Mucosa of stomach (tissue), 1 donor: Measurements from ENCODE around the gene MAD1L1.

ENCODE experiments used
- H3K27me3 ChIP-seq: one replicate; pipeline ENCODE4 v1.7.0; 2013; ENCODE audit warnings: mild to moderate bottlenecking, low read length; ENCODE audit not compliant: control insufficient read depth, insufficient read depth
- H3K36me3 ChIP-seq: one replicate; pipeline ENCODE4 v1.7.0; 2013; ENCODE audit warnings: low read length; ENCODE audit not compliant: control insufficient read depth, insufficient read depth
- H3K4me1 ChIP-seq: one replicate; pipeline ENCODE4 v1.7.0; 2013; ENCODE audit warnings: mild to moderate bottlenecking, low read length; ENCODE audit not compliant: control insufficient read depth, insufficient read depth
- H3K4me3 ChIP-seq: one replicate; pipeline ENCODE4 v1.7.0; 2013; ENCODE audit warnings: low read length
- H3K9ac ChIP-seq: one replicate; pipeline ENCODE4 v1.7.0; 2013; ENCODE audit warnings: mild to moderate bottlenecking, low read length, moderate library complexity
- H3K9me3 ChIP-seq: one replicate; pipeline ENCODE4 v1.7.0; 2013; ENCODE audit warnings: mild to moderate bottlenecking, low read length, moderate library complexity; ENCODE audit not compliant: control insufficient read depth
- donor health status: Pancreatic carcinoma.

MAD1L1 gene

GRCh38 chr7:1926908-1927306 lies 305.8 kb downstream of the MAD1L1 start:
- peaks cover 31% of the 10 kb centered on the region for H3K4me1 ChIP-seq
- H3K36me3 ChIP-seq = no peaks in the 10 kb centered on the region
- no peak overlapping the region for H3K9ac ChIP-seq
- no peaks in the 10 kb centered on the region for H3K27me3 ChIP-seq
- no peaks in the 10 kb centered on the region for H3K9me3 ChIP-seq
- H3K4me3 ChIP-seq = no peak overlapping the region

DNA sequence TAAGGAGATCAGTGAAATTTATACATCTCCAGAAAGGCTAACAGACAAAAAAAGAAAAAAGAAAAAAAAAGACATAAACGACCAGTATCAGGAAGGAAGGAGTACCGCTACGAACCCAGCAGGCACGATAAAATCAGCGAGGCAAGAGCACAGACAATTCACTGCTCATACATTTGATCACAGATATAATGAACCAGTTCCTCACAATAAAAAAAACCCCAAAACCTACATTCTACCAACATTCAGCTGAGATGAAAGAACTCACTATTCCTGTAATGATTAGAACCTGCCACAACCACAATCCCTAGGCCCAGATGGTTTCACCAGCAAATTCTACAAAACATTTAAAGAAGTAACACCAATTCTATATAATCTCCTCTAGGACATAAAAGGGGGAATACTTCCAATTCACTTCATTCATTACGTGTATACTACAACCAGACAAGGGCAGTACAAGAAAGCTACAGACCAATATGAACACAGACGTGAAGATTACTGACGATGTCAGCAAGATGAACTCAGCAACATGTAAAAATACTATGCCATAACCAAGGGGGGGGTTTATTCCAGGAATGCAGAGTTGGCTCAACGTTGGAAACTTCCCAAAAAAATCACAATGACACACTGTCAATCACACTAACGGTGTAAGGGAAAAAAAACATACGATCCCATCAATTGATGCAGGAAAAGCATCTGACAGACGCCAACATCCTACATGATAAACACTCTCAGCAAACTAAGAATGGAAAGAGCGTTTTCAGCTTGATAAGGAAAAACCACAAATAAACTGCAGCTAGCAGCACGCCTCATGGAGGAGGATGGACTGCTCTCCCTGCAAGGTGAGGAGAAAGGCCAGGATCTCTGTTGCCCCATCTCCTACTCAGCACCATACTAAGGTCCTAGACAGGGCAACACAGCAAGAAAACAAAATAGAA lies 306.5 kb downstream of the MAD1L1 start:
- Histone ChIP-seq H3K36me3 (no peaks in the 10 kb centered on the region), H3K4me1 (peaks cover 31% of the 10 kb centered on the region), H3K27me3 (no peaks in the 10 kb centered on the region), H3K4me3 (no peak overlapping the region), H3K9me3 (no peaks in the 10 kb centered on the region), H3K9ac (no peak overlapping the region)

DNA sequence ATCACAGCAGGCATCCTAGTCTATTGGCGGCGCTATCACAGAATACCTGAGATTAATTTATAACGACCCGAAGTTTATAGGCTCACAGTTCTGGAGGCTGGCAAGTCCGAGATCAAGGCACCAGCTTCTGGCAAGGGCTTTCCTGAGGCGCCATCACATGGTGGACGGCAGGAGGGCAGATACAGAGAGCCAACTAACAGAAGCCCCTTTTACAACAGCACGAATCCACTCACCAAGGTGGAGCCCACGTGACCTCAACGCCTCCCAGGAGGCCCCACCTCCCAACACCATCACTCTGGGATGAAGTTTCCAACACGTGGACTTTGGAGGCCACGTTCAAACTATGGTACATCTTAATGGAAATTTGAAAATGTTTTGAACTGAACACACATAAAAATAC lies 307.4 kb downstream of the MAD1L1 start:
- Histone ChIP-seq H3K4me1 (peaks cover 31% of the 10 kb centered on the region), H3K36me3 (no peaks in the 10 kb centered on the region), H3K27me3 (no peaks in the 10 kb centered on the region), H3K9me3 (no peaks in the 10 kb centered on the region), H3K4me3 (no peak overlapping the region), H3K9ac (no peak overlapping the region)

DNA sequence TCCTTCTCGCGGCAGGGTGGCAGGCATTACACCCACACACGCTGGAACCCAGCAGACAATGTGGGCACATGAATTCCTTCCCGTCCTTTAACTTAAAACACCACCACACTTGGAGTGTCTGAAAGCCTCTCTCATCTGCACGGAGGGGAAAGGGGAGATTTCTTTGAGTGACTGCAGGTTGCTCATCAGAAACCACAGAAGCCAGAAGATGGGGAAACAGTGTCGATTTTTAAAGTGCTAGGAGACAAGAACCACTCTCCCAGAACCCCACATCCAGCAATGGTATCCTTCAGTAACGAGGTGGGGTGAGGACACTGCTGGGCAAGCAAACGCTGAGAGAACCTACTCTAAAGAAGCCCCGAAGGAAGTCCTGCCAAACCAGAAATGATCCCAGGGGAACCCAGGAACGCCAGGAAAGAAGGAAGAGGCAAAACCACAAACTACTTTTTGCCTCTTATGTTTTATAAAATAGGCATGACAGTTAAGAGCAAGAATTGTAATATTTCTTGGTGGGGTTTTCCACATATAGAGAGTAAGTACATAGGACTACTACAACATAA lies 308.4 kb downstream of the MAD1L1 start:
- Histone ChIP-seq H3K4me1 (peaks cover 29% of the 10 kb centered on the region), H3K36me3 (no peaks in the 10 kb centered on the region), H3K9me3 (no peaks in the 10 kb centered on the region), H3K27me3 (no peaks in the 10 kb centered on the region), H3K9ac (no peak overlapping the region), H3K4me3 (no peak overlapping the region)

- no peak overlapping the region for H3K4me3 ChIP-seq
- H3K9ac ChIP-seq = no peak overlapping the region
- no peaks in the 10 kb centered on the region for H3K9me3 ChIP-seq
- no peaks in the 10 kb centered on the region for H3K36me3 ChIP-seq
- H3K27me3 ChIP-seq = no peaks in the 10 kb centered on the region
- H3K4me1 ChIP-seq = peaks cover 22% of the 10 kb centered on the region
These were observed 309.1 kb downstream of the MAD1L1 start for GRCh38 chr7:1923409-1924257.

DNA sequence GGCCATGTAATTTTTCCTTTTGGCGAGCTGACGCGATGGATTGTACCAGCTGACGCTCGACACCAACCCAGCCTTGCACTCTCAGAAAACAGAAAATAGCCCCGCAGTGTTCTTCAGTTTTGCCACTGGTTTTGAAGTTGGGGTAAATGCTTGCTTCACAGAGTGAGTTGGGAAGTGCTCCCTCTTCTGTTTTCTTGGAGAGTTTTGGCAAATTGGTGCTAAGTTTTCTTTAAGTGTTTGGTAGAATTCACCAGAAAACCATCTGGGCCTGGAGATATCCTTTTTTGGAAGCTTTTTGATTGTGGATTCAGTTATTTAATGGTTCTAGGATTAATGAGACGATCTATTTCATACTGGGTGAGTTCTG lies 309.9 kb downstream of the MAD1L1 start:
- H3K4me1 ChIP-seq = peaks cover 14% of the 10 kb centered on the region
- H3K36me3 ChIP-seq = no peaks in the 10 kb centered on the region
- H3K9ac ChIP-seq = no peak overlapping the region
- H3K4me3 ChIP-seq = no peak overlapping the region
- H3K9me3 ChIP-seq = no peaks in the 10 kb centered on the region
- H3K27me3 ChIP-seq = no peaks in the 10 kb centered on the region

DNA sequence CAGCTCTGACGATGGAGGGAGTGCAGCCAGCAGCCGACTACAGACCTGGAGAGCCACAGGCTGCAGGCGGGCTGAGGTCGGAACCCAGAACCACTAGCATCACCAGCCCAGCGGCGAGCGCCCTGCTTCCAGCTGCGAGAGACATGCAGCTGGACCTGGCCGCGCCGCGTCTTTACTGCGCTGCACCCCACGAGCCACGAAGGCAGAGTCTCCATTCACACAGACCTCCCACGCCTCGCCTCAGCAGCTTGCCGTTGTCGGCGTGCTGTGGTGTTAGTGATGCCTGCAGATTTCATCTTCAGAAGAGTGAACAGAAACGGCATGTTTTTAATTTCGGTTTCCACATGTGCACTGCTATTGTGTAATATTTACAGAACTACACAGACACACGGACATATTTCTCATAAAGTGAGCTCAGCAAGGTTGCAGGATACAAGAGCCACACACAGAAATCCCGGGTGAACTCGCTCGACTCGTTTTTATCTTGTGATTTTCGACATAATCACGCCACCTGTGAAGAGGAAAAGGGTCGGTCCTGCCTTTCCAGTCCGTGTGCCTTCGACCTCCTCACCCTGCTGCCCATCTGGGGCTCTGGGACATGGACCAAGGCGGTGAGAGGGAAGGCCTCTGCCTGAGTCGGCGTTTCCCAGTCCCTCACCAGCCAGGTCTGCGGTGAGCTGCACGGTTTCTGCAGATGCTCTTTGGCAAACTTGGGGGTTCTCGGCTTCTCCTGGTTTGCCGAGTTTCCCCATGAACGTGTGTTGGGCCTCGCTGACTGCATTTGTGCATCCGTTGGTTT lies 310.5 kb downstream of the MAD1L1 start:
- Histone ChIP-seq H3K4me3 (no peak overlapping the region), H3K36me3 (no peaks in the 10 kb centered on the region), H3K9me3 (no peaks in the 10 kb centered on the region), H3K4me1 (peaks cover 8% of the 10 kb centered on the region), H3K27me3 (no peaks in the 10 kb centered on the region), H3K9ac (no peak overlapping the region)

DNA sequence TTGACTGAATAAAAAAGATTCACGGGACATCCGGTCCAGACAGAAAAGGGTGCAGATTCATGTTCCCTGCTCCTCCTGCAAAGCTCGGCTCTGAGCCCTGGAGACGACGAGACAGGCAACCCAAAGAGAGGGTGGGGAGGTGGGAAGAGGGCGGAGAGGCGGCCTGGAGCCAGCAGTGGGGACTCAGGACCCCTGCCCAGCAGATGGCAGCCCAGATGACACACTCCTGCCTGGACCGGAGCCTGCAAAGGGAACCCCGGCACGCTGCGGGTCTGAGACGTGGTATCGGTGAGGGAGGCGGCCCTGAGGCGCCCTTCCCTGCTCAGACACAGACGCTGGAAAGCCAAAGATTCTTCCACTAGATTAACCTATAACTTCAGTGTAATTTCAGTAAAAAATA lies 311.9 kb downstream of the MAD1L1 start:
- Histone ChIP-seq H3K27me3 (no peaks in the 10 kb centered on the region), H3K9ac (no peak overlapping the region), H3K9me3 (no peaks in the 10 kb centered on the region), H3K4me1 (no peaks in the 10 kb centered on the region), H3K4me3 (no peak overlapping the region), H3K36me3 (no peaks in the 10 kb centered on the region)

DNA sequence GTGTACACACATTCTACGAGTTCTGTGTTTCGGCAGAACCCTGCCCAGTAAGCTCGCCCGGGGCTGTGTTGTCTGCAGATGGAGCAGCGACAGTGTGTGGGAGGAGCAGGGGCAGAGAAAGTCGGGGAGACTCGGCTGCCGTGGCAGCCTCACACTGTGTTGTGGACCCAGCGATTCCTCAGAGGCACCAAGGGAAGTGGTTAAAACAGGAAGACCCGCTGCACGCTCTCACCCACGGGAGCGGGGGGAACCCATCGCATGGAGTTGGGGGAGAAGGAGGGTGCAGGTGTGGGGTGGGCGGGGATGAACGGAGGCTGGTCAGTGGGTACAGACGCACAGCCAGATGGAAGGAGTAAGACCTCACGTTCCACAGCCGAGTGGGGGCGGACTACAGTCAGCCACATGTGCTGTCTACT lies 312.5 kb downstream of the MAD1L1 start:
- H3K9ac ChIP-seq = no peak overlapping the region
- no peaks in the 10 kb centered on the region for H3K4me1 ChIP-seq
- no peaks in the 10 kb centered on the region for H3K27me3 ChIP-seq
- no peaks in the 10 kb centered on the region for H3K9me3 ChIP-seq
- no peaks in the 10 kb centered on the region for H3K36me3 ChIP-seq
- no peak overlapping the region for H3K4me3 ChIP-seq

DNA sequence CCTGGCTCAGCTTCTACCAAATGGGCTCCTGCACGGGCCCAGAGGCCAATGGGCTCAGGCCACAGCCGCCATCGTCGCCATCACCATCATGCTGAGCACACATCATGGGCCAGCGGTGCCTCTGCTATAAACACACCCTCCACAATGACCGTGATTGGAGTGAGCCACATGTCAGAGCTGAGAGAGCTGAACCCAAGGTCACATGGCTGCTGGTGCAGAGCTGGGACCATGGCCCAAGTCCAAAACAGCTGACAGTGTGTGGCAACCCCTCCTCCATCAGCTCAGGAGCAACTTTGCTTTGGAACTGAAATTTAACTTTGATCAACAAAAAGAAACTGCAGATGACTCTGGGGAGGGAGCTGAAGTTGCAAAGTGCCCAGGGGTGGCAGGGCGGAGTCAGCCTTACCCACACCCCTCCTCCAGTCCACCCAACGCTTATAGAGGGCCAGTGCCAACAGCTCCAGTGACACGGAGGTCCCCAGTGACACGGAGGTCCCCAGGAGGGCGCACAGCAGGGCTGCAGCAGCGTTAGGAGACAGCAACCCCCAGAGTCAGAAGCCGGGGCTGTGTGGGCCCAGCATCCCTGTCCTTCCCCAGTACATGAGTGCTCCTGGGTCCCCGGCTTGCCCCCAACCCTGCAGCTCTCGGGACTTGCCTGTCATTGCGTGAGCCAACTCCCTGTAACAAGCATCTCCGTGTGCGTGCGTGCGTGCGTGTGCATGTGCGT lies 313.0 kb downstream of the MAD1L1 start:
- H3K4me3 ChIP-seq = no peak overlapping the region
- no peak overlapping the region for H3K9ac ChIP-seq
- no peaks in the 10 kb centered on the region for H3K4me1 ChIP-seq

DNA sequence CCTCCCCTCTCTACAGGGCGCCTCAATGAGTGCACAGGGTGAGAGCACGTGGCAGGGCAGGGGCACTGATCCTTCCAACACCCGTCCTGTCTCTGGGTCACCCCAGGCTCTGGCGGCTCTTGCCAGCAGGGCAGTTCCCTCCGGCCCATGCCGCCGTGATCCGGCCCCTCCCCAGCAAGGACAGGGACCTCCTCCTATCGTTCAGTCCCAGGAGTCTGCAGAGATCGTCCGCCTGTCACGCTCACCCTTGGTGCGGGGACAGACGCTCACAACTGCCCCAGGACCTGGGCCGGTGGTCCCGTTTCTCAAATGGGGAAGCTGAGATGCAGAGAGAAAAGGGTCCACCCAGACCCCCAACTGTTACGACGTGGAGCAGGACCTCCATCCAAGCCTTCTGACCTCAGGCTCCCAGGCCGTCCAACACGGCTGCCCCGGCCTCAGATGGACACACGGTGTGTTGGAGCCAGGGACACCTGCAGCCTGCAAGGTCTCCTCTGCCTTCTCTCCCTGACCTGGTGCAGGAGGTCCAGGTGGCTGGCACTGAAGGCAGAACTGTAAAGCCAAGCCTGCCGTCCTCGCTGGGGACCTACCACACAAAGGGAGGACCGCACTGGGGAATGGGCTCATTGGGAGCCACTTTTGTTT lies 313.7 kb downstream of the MAD1L1 start:
- Histone ChIP-seq H3K36me3 (no peaks in the 10 kb centered on the region), H3K27me3 (no peaks in the 10 kb centered on the region), H3K9ac (no peak overlapping the region), H3K9me3 (no peaks in the 10 kb centered on the region), H3K4me3 (no peak overlapping the region), H3K4me1 (no peaks in the 10 kb centered on the region)

More for the DNA sequence above, 313.0 kb downstream of the MAD1L1 start:
- no peaks in the 10 kb centered on the region for H3K9me3 ChIP-seq
- H3K36me3 ChIP-seq = no peaks in the 10 kb centered on the region
- no peaks in the 10 kb centered on the region for H3K27me3 ChIP-seq
